GM12874 (cell line): ENCODE measurements around the gene VAV3.

ENCODE experiments used
- TF ChIP-seq, protein P1 (sequence below): IDR thresholded peaks from 2 replicates; pipeline ENCODE4 v1.5.1; 2011; ENCODE audit warnings: low read depth, mild to moderate bottlenecking, control low read depth, low read length, moderate library complexity; ENCODE audit not compliant: insufficient read depth

The VAV3 gene

DNA sequence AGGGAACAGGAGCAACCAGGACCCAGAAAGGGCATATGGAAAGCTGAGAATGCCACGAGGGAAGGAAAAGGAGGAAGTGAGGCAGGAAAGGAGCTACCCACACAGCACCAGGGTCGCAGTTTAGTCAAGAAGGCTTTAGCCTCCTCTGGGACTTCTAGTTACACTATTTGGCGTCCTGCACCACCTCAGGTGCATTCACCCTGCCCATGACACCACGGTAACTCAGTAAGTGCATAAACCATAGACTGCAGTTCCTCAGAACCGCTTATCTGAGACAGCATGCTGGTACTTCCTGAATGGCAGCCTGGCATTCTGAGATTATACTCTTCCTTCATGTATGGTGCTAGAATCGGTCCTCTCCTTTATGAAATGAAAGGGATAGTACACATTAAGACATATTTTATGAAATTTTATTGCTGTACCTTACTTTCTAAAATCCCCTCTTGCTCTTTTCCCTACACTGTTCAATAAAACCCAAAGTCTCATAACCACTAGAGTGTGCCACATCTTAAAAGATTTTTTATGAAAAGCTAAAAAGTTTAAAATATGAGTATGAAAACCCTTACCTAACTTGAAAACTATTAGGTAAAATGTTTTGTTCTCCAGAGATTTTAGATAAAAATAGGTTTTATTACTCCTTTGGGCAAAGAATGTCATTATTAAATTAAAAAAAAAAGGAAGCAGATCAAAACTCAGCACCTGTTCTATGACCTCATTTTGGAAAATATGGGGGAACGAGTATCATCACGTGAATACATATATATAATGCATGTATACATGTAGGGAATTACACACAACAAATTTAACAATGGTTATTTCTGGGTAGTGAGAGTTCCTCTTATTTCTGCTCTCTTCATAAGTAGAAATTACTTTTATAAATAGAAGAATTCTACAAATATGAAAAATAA lies 67.3 kb downstream of the VAV3 start:
- TF ChIP-seq, protein P1, sequence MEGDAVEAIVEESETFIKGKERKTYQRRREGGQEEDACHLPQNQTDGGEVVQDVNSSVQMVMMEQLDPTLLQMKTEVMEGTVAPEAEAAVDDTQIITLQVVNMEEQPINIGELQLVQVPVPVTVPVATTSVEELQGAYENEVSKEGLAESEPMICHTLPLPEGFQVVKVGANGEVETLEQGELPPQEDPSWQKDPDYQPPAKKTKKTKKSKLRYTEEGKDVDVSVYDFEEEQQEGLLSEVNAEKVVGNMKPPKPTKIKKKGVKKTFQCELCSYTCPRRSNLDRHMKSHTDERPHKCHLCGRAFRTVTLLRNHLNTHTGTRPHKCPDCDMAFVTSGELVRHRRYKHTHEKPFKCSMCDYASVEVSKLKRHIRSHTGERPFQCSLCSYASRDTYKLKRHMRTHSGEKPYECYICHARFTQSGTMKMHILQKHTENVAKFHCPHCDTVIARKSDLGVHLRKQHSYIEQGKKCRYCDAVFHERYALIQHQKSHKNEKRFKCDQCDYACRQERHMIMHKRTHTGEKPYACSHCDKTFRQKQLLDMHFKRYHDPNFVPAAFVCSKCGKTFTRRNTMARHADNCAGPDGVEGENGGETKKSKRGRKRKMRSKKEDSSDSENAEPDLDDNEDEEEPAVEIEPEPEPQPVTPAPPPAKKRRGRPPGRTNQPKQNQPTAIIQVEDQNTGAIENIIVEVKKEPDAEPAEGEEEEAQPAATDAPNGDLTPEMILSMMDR, result no peak

DNA sequence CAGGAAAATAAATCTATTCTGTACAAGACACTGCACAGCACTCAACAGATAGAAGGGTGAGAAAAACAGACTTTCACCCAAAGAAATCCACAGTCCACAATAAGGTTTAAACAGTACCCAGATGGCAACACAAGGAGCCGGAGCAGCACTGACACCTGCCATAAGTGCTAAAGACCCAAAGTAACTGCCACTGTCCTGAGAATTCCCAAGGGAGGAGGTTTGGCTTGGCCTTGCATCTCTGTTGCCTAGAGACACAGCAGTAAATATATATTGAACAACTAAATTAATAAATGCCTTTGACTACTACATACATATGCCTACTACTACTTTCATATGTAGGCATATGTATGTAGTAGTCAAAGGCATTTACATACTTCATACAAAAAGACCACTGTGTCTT lies 68.0 kb downstream of the VAV3 start:
- TF ChIP-seq, protein P1, result no peak

DNA sequence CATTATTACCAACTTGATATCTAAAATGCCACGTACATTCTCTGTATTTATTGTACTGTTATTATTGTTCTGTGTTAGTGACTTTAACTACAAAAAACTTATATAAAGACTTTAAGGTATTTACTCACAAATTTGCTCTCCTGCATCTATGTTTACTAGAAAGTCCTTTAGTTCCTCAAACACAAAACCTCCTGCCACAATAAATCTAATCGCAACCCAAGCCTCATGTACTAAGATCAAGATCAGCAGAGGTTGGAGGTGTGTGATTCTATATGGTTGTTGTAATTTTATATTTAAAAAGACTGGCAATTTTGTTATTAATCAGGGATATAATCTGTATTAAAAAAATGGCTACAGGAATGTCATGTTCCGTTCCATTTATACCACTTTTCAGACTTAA lies 68.6 kb downstream of the VAV3 start:
- TF ChIP-seq, protein P1, result no peak

- TF ChIP-seq, protein P1, result no peak
Observed at GRCh38 chr1:107895403-107896191, 69.4 kb downstream of the VAV3 start.

GRCh38 chr1:107894605-107895004 lies 70.4 kb downstream of the VAV3 start:
- TF ChIP-seq, protein P1, result no peak

DNA sequence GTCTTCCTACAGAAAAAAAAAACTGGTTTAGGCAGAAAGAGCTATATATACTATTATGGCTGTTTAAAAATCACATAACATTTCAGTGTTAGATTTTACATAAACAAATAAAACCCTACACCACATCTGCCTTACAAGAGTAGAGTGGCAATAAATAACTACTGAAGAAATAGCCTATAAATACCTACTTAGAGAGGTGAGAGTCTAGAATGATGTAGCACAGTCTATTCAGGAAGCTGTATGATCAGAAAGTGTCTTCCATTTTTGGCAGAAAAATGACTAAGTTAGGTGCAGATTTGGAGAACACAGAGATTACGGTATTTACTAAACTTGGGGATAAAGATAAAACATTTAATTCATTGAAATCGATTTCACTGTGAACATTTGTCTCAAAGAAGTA lies 75.5 kb downstream of the VAV3 start:
- TF ChIP-seq, protein P1, result no peak

GRCh38 chr1:107883562-107883961 lies 81.4 kb downstream of the VAV3 start:
- TF ChIP-seq, protein P1, result no peak
